HEK293 (cell line): ENCODE measurements around the gene GPER1.

ENCODE experiments used
- CTCF ChIA-PET: fragments of 350-600 bp; formaldehyde crosslinking; extraction: SDS; loops from one replicate; lab custom pipeline; 2021; ENCODE audit warnings: antibody characterized with exemption; lab: Yijun Ruan, JAX
- POLR2A ChIA-PET: fragments of 300-600 bp; formaldehyde crosslinking; extraction: SDS; loops from one replicate; lab custom pipeline; 2020; ENCODE audit warnings: antibody characterized with exemption, inconsistent platforms; lab: Yijun Ruan, JAX
- H3K27ac ChIP-seq: fragments of 200-500 bp; sonication (Bioruptor generic); 2 replicates; pipeline ENCODE4 v1.5.1; 2014; ENCODE audit warnings: low read depth, low read length, control low read depth, inconsistent platforms; ENCODE audit errors: extremely low read depth
- H3K36me3 ChIP-seq, 2 experiments: fragments of 200-500 bp in 1 of 2; sonication (Bioruptor generic) in 1 of 2; 1 replicate in 1 of 2; 2 replicates in 1 of 2; pipeline ENCODE4 v1.5.1; 2014 to 2017; ENCODE audit warnings: inconsistent platforms in 2 of 2, low read length in 2 of 2; ENCODE audit not compliant: control insufficient read depth in 2 of 2, insufficient read depth in 1 of 2
- H3K4me1 ChIP-seq: fragments of 200-500 bp; sonication (Bioruptor generic); 2 replicates; pipeline ENCODE4 v1.5.1; 2014; ENCODE audit warnings: mild to moderate bottlenecking, low read length, inconsistent platforms; ENCODE audit not compliant: control insufficient read depth, insufficient read depth
- H3K4me3 ChIP-seq: 2 replicates; pipeline ENCODE4 v1.5.1; 2011; ENCODE audit warnings: low read depth, mild to moderate bottlenecking, control low read depth, low read length, moderate library complexity
- H3K9me3 ChIP-seq: fragments of 200-500 bp; sonication (Bioruptor generic); 2 replicates; pipeline ENCODE4 v1.5.1; 2014; ENCODE audit warnings: low read depth, low read length, inconsistent platforms; ENCODE audit not compliant: control insufficient read depth, insufficient read depth
- GFI1B ChIP-seq: fragments of 450-650 bp; formaldehyde crosslinking; IDR thresholded peaks from 2 replicates; pipeline ENCODE4 v1.5.1; 2016; ENCODE audit warnings: missing biosample characterization, missing genetic modification characterization
- KLF10 ChIP-seq: fragments of 450-650 bp; IDR thresholded peaks from 2 replicates; pipeline ENCODE4 v1.5.1; 2018; ENCODE audit warnings: missing biosample characterization, mild to moderate bottlenecking, missing genetic modification characterization
- KLF17 ChIP-seq: fragments of 450-650 bp; formaldehyde crosslinking; IDR thresholded peaks from 2 replicates; pipeline ENCODE4 v1.5.1; 2016; ENCODE audit warnings: missing biosample characterization, missing genetic modification characterization
- KLF9 ChIP-seq: fragments of 450-650 bp; formaldehyde crosslinking; IDR thresholded peaks from 2 replicates; pipeline ENCODE4 v1.5.1; 2016; ENCODE audit warnings: missing biosample characterization, missing genetic modification characterization, low read depth
- MEIS1 ChIP-seq: sonication (generic); formaldehyde crosslinking; IDR thresholded peaks from 2 replicates; pipeline ENCODE4 v1.8.1; 2022; ENCODE audit warnings: missing genetic modification reagents, mild to moderate bottlenecking, borderline replicate concordance
- PATZ1 ChIP-seq: fragments of 450-650 bp; formaldehyde crosslinking; IDR thresholded peaks from 2 replicates; pipeline ENCODE4 v1.5.1; 2016; ENCODE audit warnings: missing biosample characterization, missing genetic modification characterization
- PRDM10 ChIP-seq: fragments of 450-650 bp; formaldehyde crosslinking; IDR thresholded peaks from 2 replicates; pipeline ENCODE4 v1.5.1; 2016; ENCODE audit warnings: missing biosample characterization, missing genetic modification characterization
- SCRT2 ChIP-seq: fragments of 450-650 bp; formaldehyde crosslinking; IDR thresholded peaks from 2 replicates; pipeline ENCODE4 v1.5.1; 2016; ENCODE audit warnings: missing biosample characterization, missing genetic modification characterization
- ZFP3 ChIP-seq: fragments of 450-650 bp; formaldehyde crosslinking; IDR thresholded peaks from 2 replicates; pipeline ENCODE4 v1.5.1; 2016; ENCODE audit warnings: low read depth, missing biosample characterization, missing genetic modification characterization
- ZIC2 ChIP-seq: fragments of 450-650 bp; formaldehyde crosslinking; IDR thresholded peaks from 2 replicates; pipeline ENCODE4 v1.5.1; 2016; ENCODE audit warnings: missing biosample characterization, missing genetic modification characterization
- ZNF138 ChIP-seq: fragments of 450-650 bp; formaldehyde crosslinking; IDR thresholded peaks from 2 replicates; pipeline ENCODE4 v1.5.1; 2016; ENCODE audit warnings: missing biosample characterization, missing genetic modification characterization, borderline replicate concordance
- ZNF146 ChIP-seq: fragments of 450-650 bp; formaldehyde crosslinking; IDR thresholded peaks from 2 replicates; pipeline ENCODE4 v1.5.1; 2016; ENCODE audit warnings: missing biosample characterization, missing genetic modification characterization
- ZNF16 ChIP-seq: fragments of 450-650 bp; formaldehyde crosslinking; IDR thresholded peaks from 2 replicates; pipeline ENCODE4 v1.5.1; 2016; ENCODE audit warnings: low read depth, missing biosample characterization, missing genetic modification characterization
- ZNF169 ChIP-seq: fragments of 450-650 bp; formaldehyde crosslinking; IDR thresholded peaks from 2 replicates; pipeline ENCODE4 v1.5.1; 2016; ENCODE audit warnings: missing biosample characterization, missing genetic modification characterization
- ZNF214 ChIP-seq: fragments of 450-650 bp; formaldehyde crosslinking; IDR thresholded peaks from 2 replicates; pipeline ENCODE4 v1.5.1; 2017; ENCODE audit warnings: missing biosample characterization, mild to moderate bottlenecking, missing genetic modification characterization, borderline replicate concordance
- ZNF221 ChIP-seq: fragments of 450-650 bp; formaldehyde crosslinking; IDR thresholded peaks from 2 replicates; pipeline ENCODE4 v1.5.1; 2017; ENCODE audit warnings: missing biosample characterization, missing genetic modification characterization, borderline replicate concordance
- ZNF544 ChIP-seq: fragments of 450-650 bp; formaldehyde crosslinking; IDR thresholded peaks from 2 replicates; pipeline ENCODE4 v1.5.0; 2017; ENCODE audit warnings: missing biosample characterization, missing genetic modification characterization
- ZNF654 ChIP-seq: fragments of 450-650 bp; formaldehyde crosslinking; IDR thresholded peaks from 2 replicates; pipeline ENCODE4 v1.5.1; 2016; ENCODE audit warnings: low read depth, missing biosample characterization, missing genetic modification characterization
- ZNF670 ChIP-seq: fragments of 450-650 bp; formaldehyde crosslinking; IDR thresholded peaks from 2 replicates; pipeline ENCODE4 v1.5.1; 2016; ENCODE audit warnings: missing biosample characterization, missing genetic modification characterization, low read depth
- ZSCAN16 ChIP-seq: fragments of 450-650 bp; formaldehyde crosslinking; IDR thresholded peaks from 2 replicates; pipeline ENCODE4 v1.5.1; 2016; ENCODE audit warnings: missing biosample characterization, missing genetic modification characterization

Gene GPER1

GRCh38 chr7:1106793-1107421, 19.0 kb downstream of the GPER1 start:
- no peaks in the 10 kb centered on the region for H3K36me3 ChIP-seq
- H3K4me1 ChIP-seq, result no peaks in the 10 kb centered on the region
- ChIA-PET CTCF (interaction anchor here (0.6 kb wide), 1 partner anchor 86 kb away, joined by 3 read pairs; no protein-coding TSS in a partner anchor), POLR2A (no interaction called here)
- H3K27ac ChIP-seq, result no peak overlapping the region
- H3K9me3 ChIP-seq, result no peaks in the 10 kb centered on the region
- no peak overlapping the region for H3K4me3 ChIP-seq
- TF ChIP-seq ZNF138 (no peak), ZSCAN16 (no peak), ZNF16 (tag by site-specific recombination) (no peak), KLF10 (tag by site-specific recombination) (no peak), ZNF654 (tag by site-specific recombination) (no peak), PRDM10 (tag by site-specific recombination) (no peak), GFI1B (tag by site-specific recombination) (no peak), ZNF214 (tag by site-specific recombination) (no peak), ZNF670 (no peak), KLF9 (tag by site-specific recombination) (no peak), ZNF169 (no peak), ZNF221 (tag by site-specific recombination) (no peak), ZNF544 (tag by site-specific recombination) (no peak), ZFP3 (tag by site-specific recombination) (no peak), SCRT2 (tag by site-specific recombination) (no peak), MEIS1 (CRISPR knock-in tag) (no peak), KLF17 (tag by site-specific recombination) (no peak), ZNF146 (no peak), PATZ1 (tag by site-specific recombination) (no peak), ZIC2 (no peak)
